Pancreas (tissue), 10 donors: ENCODE results near the gene ZBTB7B. TPM values are rescaled to one million over a fixed set of nuclear protein-coding genes. Genes with fewer than 3 reads are reported as not detected.

Experiments used
- ATAC-seq, 4 donors: fragments of 200-7000 bp; cut with Tn5 transposase; one replicate each; pipeline versions ENCODE4 v1.8.0 to v1.9.1; 2020; ENCODE audit warnings: mild to moderate bottlenecking in 4 of 4, moderate library complexity in 4 of 4
- DNase-seq, 6 donors: peaks; one replicate each; pipeline ENCODE4 v3.0.0-alpha.2; 2020
- FAIRE-seq: peaks from 2 replicates; lab custom pipeline; 2012; peaks lifted over from hg19 to GRCh38; lab: Jason Lieb, UNC
- H3K27ac ChIP-seq, 4 donors: fragments of 200-600 bp; sonication (generic); 1 replicate in 3 of 4; 2 replicates in 1 of 4; pipeline versions ENCODE4 v1.5.0 to v1.8.0; 2020
- H3K27me3 ChIP-seq, 4 donors: fragments of 200-600 bp; one replicate each; pipeline ENCODE4 v1.8.0; 2021
- H3K36me3 ChIP-seq, 3 donors: fragments of 200-600 bp; sonication (generic) in 1 of 3; one replicate each; pipeline versions ENCODE4 v1.5.0 to v1.8.0; 2020 to 2021
- H3K4me1 ChIP-seq, 3 donors: fragments of 200-600 bp; one replicate each; pipeline ENCODE4 v1.8.0; 2021
- H3K4me3 ChIP-seq, 4 donors: fragments of 200-600 bp; sonication (generic) in 2 of 4; one replicate each; pipeline versions ENCODE4 v1.5.0 to v1.8.0; 2020 to 2021
- H3K9me3 ChIP-seq, 4 donors: fragments of 200-600 bp; one replicate each; pipeline ENCODE4 v1.8.0; 2021
- WGBS, 2 donors: extraction: QIAGEN DNeasy Blood & Tissue Kit; methylation state at CpG; one replicate each; pipeline ENCODE4 v1.1.7; 2013; 5-methylcytosine and 5-hydroxymethylcytosine counted together
- intact Hi-C, 3 donors: fragments of 100-400 bp; cut with DNase I; formaldehyde crosslinking; loops; one replicate each; pipeline versions ENCODE4 v1.11.1 to v1.14.2; 2022
- polyA plus RNA-seq, 2 donors: library from polyadenylated mRNA; stranded (reverse); fragments of 200-250 nt; gene quantifications; one replicate each; pipeline ENCODE4 v1.2.3, GENCODE V29; 2013
- total RNA-seq, 6 donors: library from RNA; stranded (reverse); fragmentation: NEBNext Ultra II Directional in 4 of 6; extraction: Animal tissue kit (Norgen Biotek cat#: 25700) in 4 of 6; gene quantifications; one replicate each; pipeline versions ENCODE4 v1.2.1 to v1.2.4, GENCODE V29; 2021 to 2023
- TF ChIP-seq, protein P1 (sequence below), 4 donors: fragments of 200-600 bp; sonication (generic) in 3 of 4; IDR thresholded peaks; one replicate each; pipeline versions ENCODE4 v1.5.0 to v1.8.0; 2021; ENCODE audit warnings: antibody characterized with exemption in 4 of 4
- donor health status: healthy with polysubstance abuse.
- donor health status: DM: no; HTN: no; CAD: no; lungs with moderate emphysema.
- donor health status: DM: no; HTN: no; CAD: no.
- donor health status: control.
- donor health status: control.
- donor health status: Bipolar disorder and iron deficiency.
- donor health status: DM: yes; HTN: yes; CAD: no.
- donor health status: DM: no; HTN: no; CAD: no.
- donor health status: DM: no; HTN: no; CAD: no.
- donor health status: DM: yes; HTN: yes; CAD: no.

Gene ZBTB7B
- total and polyA plus RNA-seq, 8 donors = 19.8 to 38.4 (median 34.4) TPM

DNA sequence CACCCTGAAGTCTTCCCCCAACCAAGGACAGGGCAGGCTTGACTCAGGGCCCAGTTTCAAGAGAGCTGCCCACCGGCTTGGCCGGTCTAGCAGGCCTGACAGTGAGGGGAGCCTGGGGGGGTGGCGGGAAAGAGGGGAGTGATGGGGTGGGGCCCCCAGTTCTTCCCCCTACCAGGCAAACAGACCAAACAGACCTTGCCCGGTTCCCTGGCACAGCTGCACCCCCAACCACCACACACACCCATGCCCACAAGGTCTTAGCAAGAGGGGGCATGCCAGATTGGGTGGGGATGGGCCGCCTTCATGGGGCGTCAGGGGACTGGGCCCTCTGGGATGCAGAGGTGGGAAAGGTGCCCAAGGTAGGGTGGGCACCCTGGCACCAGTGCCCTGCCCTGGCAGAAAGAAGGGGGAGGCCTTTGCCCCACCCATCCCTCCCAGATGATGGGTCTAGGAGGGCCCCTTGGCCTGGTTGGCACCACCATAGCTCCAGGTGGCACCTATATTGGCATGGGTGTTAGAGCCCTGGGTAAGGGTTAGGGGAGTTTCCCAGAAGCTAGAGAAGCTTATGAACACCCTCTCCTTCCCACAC is 8.9 kb downstream of the ZBTB7B start:
- H3K27ac ChIP-seq = peak overlapping the region in 1 of 4 donors; percentile 4
- ATAC-seq (no peak), DNase-seq (no peak), FAIRE-seq (no peak)
- peaks cover 0 to 22% (median 9%) of the 10 kb centered on the region in 3 donors for H3K36me3 ChIP-seq
- H3K9me3 ChIP-seq = no peaks in the 10 kb centered on the region
- H3K27me3 ChIP-seq = no peaks in the 10 kb centered on the region
- intact Hi-C loops = loop anchor here in 2 of 3 donors (10.0 kb wide), 1 partner anchor 47 kb away; the partner anchor contains the start of gene PYGO2 (in 2 of the 2)
- no peak overlapping the region for H3K4me3 ChIP-seq
- peaks cover 23 to 38% (median 27%) of the 10 kb centered on the region in 3 donors for H3K4me1 ChIP-seq
- TF ChIP-seq, protein P1, sequence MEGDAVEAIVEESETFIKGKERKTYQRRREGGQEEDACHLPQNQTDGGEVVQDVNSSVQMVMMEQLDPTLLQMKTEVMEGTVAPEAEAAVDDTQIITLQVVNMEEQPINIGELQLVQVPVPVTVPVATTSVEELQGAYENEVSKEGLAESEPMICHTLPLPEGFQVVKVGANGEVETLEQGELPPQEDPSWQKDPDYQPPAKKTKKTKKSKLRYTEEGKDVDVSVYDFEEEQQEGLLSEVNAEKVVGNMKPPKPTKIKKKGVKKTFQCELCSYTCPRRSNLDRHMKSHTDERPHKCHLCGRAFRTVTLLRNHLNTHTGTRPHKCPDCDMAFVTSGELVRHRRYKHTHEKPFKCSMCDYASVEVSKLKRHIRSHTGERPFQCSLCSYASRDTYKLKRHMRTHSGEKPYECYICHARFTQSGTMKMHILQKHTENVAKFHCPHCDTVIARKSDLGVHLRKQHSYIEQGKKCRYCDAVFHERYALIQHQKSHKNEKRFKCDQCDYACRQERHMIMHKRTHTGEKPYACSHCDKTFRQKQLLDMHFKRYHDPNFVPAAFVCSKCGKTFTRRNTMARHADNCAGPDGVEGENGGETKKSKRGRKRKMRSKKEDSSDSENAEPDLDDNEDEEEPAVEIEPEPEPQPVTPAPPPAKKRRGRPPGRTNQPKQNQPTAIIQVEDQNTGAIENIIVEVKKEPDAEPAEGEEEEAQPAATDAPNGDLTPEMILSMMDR (IDR thresholded peaks at IDR 0.05) = no peak
- 65 to 81% methylated on average over 5 to 6 of the region's 6 CpGs for WGBS, 2 donors

DNA sequence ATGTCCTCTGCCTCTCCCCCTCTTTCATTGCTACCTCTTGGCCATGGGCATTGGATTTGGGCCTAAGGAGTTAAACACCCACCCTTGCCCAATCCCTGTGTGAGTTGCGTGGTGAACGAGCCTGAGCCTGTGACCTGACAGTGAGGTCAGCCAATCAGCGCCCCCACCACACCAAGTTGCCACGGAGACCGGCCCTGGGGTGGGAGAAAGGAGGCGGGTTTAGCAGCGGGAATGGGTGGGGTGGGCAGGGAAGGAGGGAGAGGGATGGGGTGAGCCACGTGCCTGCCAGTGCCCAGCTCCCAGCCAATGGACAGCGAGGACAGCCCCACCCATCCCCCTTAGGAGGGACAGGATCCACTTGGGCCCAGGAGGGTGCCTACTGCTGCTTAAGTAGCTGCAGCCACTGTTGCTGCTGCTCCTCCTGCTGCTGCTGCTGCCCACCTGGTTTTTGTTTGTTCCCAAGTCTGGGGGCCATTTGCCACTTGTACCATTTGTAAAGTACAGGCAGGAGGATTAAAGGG is 9.5 kb downstream of the ZBTB7B start:
- Histone ChIP-seq H3K9me3 (no peaks in the 10 kb centered on the region), H3K27ac (no peak overlapping the region), H3K4me1 (peaks cover 17 to 33% (median 25%) of the 10 kb centered on the region in 3 donors), H3K4me3 (no peak overlapping the region), H3K36me3 (peaks cover 0 to 24% (median 9%) of the 10 kb centered on the region in 3 donors), H3K27me3 (no peaks in the 10 kb centered on the region)
- TF ChIP-seq, protein P1 (IDR thresholded peaks at IDR 0.05) = no peak
- WGBS, 2 donors = 23 to 31% methylated on average over 9 of the region's 9 CpGs
- intact Hi-C loops = loop anchor here in 2 of 3 donors (10.0 kb wide), 1 partner anchor 47 kb away; the partner anchor contains the start of gene PYGO2 (in 2 of the 2)
- FAIRE-seq = no peak
- ATAC-seq = peak in 3 of 4 donors; percentile 37 to 50 (median 42)
- peak in 2 of 6 donors; percentile 56 to 64 for DNase-seq

DNA sequence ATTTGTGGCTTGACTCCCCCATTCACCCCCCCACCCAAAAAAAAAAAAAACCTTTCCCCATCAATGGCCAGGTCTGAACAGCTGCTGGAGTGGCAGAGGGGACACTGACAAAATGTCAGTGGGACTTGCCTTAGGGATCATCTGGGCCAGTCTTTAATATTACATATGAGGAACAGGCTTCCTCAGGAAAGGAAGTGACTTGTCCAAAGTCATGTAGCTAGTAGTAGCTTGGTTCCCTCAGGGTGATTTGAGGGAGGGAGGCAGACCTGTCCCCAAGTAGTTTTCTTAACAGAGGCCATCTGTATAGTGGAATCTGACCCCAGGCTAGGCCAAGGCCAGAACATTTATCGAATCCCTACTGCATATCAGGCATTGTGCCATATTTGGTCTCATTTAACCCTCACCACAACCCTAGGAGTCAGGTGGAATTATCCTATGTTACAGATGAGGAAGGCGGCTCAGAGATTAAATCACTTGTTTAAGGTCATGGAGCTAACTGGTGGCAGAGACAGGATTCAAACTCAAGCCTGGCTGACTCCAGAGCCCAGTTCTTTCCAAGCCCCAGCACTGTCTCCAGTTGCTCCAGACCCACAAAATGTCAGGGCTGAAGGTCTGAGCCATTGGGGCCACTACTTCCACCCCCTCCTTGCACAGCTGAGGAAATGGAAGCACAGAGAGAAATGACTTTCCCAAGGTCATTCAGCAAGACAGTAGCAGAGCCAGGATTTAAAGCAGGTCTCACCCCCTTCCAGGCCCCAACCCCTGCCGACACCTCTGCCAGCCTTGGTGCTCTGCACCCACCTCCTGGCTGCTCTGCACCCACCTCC is 10.4 kb downstream of the ZBTB7B start:
- Histone ChIP-seq H3K4me3 (no peak overlapping the region), H3K27me3 (no peaks in the 10 kb centered on the region), H3K36me3 (peaks cover 0 to 24% (median 9%) of the 10 kb centered on the region in 3 donors), H3K27ac (no peak overlapping the region), H3K9me3 (no peaks in the 10 kb centered on the region), H3K4me1 (peaks cover 10 to 28% (median 24%) of the 10 kb centered on the region in 3 donors)
- intact Hi-C loops = loop anchor here in 2 of 3 donors (10.0 kb wide), 1 partner anchor 48 kb away; the partner anchor contains the start of gene PYGO2 (in 2 of the 2)
- TF ChIP-seq, protein P1 (IDR thresholded peaks at IDR 0.05) = no peak
- DNase-seq (no peak), ATAC-seq (no peak), FAIRE-seq (no peak)
- 50 to 51% methylated on average over 3 of the region's 3 CpGs for WGBS, 2 donors

DNA sequence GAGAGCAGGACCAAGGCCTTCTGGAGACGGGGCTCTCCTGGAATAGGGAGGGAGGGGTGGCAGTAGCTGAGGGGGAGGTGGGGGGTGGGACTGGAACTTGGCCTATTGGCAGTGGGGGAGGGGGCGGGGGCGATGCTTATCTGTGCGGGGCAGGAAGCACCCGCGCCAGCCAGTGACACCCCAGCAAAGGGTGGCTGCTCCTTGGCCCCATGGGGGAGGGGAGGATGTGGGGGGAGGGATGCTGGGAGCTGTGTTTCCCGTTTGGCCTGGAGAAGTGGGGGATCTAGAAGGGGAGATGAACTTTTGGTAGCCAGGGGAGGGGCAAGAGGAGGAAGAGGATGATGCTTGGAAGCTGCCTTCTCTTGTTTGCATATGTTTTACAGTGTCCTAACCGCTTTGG is 11.0 kb downstream of the ZBTB7B start:
- TF ChIP-seq, protein P1 (IDR thresholded peaks at IDR 0.05) = no peak
- Histone ChIP-seq H3K4me3 (no peak overlapping the region), H3K9me3 (no peaks in the 10 kb centered on the region), H3K36me3 (peaks cover 0 to 24% (median 9%) of the 10 kb centered on the region in 3 donors), H3K4me1 (peaks cover 10 to 23% (median 21%) of the 10 kb centered on the region in 3 donors), H3K27ac (no peak overlapping the region), H3K27me3 (no peaks in the 10 kb centered on the region)
- FAIRE-seq (no peak), DNase-seq (no peak), ATAC-seq (no peak)
- 45 to 47% methylated on average over 8 of the region's 8 CpGs for WGBS, 2 donors
- intact Hi-C loops = loop anchor here in 2 of 3 donors (10.0 kb wide), 1 partner anchor 49 kb away; the partner anchor contains the start of gene PYGO2 (in 2 of the 2)
